Activated CD4-positive, CD25-positive, alpha-beta regulatory T cell treated with anti-CD3 and anti-CD28 coated beads, Interleukin-2, amount 50 U/mL, for 24 hours (primary cell): ENCODE data around the gene LGALS9B.
"Not testable (repeated sequence)": the region's sequence is repeated elsewhere in the genome, so short reads cannot be mapped to it uniquely, and the experiment has no call there.

Experiments used
- ATAC-seq, 2 donors: fragments of 150-1000 bp; cut with Tn5 transposase; one replicate each; pipeline ENCODE4 v1.10.0; 2021; ENCODE audit warnings: mild to moderate bottlenecking in 1 of 2, moderate library complexity in 1 of 2

The LGALS9B gene

DNA sequence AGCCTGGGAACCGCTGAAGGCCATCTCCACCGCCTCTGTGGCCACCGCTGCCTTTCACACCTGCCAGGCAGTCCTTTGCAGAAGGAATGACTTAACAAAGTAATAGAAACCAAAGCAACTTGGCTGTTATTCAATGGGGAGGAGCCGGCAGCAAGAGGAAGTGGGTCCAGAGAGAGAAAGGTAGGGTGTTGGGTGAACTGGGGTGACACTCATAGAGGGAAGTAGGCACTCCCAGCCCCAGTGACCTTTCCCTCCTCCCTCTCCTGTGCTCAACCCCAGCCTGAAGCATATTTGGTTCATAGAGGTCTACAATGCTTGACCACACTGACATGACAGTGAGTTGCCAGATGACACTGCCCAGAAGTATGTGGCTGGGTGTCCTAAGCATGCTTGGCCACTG, at the start of gene LGALS9B:
TSS of gene LGALS9B (minus strand) at position 93 of the 400 bp plus-strand sequence. CDS start at position 24, 69 bp downstream.
- ATAC-seq, result peak in 1 of 2 donors; percentile 38

DNA sequence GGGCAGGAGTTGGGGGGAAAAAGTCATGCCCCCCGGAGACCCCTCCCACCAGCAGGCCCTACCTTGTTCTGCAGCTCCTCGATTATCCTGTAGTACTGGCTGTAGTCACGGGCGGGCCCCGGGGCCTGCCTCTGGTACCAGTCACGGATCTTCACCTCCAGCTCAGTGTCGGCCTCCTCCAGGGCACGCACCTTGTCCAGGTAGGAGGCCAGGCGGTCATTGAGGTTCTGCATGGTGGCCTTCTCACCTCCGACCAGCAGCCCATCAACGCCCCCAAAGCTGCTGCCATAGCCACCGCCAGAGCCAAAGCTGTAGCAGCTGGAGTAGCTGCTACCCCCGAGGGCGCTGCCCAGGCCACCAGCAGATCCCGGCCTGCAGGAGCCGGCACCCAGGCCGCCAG, 49.6 kb upstream of the LGALS9B start:
- not testable (repeated sequence) for ATAC-seq

DNA sequence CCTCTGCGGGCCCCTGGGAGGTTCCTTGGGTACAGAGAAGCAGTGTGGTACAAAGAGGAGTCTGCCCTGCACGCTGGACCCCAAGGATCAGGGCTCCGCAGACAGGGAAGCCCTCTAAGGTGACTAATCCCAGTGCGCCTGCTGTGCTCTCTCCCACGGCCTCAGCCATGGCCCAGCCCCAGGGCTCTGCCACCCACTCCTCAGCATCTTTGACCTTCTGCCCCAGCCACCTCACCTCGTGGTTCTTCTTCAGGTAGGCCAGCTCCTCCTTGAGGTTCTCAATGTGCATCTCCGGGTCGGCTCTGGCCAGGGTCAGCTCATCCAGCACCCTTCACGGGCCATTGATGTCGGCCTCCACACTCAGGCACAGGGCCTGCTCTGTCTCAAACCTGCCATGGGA, 47.8 kb upstream of the LGALS9B start:
- not testable (repeated sequence) for ATAC-seq

- ATAC-seq, result not testable (repeated sequence)
Observed at GRCh38 chr17:20513539-20513938, 46.2 kb upstream of the LGALS9B start.

- ATAC-seq, result not testable (repeated sequence)
Observed at GRCh38 chr17:20512378-20512777, 45.0 kb upstream of the LGALS9B start.

DNA sequence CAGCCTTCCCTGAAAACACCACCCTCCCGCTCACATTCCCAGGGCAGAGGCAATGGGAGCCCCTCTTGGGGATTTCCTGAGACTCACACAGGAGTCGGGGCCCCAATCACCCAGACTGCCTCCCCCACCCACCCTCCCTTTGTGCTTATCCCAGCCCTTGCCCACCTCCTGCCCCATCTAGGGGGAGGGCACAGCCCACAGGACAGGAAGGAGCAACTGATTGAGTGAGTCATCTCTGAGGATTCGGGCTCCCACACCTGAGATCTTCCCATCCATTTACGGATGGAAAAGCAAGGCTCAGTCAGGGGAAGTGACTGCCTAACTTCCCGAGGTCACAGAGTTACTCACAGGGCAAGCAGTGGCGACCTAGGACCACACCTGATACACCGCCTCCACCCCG, 44.4 kb upstream of the LGALS9B start:
- ATAC-seq, result not testable (repeated sequence)

DNA sequence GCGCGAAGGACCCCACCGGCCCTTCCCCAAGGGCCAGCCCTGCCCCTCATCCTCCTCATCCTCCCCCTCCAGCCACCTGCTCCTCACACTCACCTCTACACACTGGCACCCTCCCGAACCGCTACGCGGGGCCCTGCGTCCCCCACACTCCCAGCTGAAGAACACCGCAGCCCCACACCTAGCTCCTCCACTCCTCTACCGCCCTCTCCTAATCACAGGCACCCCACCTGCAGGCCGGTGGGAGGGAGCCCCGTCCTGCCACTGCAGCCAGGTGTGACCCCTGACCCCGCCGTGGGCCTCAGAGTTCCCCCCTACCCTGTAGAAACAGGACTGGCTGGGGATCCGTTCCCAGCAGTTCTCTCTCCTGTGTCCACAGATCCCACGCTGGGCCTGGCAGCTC, 38.0 kb upstream of the LGALS9B start:
- ATAC-seq, result not testable (repeated sequence)

DNA sequence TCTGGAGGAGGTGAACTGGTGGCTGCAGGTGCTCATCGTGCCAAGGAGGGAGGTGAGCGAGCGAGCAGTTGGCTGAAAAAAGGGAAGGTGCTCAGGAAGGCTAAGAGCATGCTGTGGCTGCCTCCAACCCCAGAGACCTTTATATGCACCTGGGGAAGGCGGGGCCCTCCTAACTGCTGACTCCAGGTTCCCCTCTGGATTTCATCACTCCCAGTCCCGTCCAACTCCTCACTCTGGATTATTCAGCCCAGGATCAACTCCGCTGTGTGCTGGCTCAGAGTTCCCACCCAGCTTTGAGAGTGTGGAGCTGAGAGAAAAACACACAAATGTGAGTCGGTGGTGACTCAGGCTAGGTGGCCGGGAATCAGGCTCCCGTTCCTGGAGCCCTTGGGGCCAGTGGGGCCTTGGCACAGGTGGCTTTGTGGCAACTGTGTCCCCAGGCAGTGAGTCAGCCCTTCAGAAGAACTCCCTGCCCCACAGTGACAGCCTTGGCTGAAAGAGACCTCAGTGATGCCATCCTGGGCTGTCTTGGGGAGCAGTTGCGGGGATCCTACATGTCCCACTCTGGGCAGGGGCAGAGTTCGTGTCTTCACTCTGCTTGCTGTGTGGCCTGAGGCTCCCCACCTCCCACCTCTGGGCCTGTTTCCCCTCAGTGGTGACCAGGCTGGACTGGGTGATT, 37.2 kb upstream of the LGALS9B start:
- ATAC-seq, result not testable (repeated sequence)

DNA sequence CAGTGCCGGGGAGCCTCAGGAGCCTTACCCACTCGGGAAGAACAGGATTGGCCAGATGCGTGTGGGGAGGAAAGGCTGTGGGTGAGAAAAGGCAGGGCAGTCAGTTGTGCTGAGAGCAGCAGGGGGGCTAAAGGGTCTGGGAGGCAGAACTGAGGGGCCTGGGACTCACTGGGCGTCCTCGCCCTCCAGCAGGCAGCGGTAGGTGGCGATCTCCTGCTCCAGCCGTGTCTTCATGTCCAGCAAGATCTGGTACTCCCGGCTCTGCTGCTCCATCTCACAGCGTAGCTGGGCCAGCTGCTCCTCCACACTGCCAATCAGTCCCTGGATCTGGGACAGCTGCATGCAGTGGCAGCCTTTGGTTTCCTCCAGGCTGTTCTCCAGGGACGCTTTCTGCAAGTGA, 34.6 kb upstream of the LGALS9B start:
- ATAC-seq, result not testable (repeated sequence)

GRCh38 chr17:20500346-20500745, 33.0 kb upstream of the LGALS9B start:
- ATAC-seq, result not testable (repeated sequence)

- ATAC-seq, result not testable (repeated sequence)
Observed at GRCh38 chr17:20495420-20495819, 28.1 kb upstream of the LGALS9B start.

DNA sequence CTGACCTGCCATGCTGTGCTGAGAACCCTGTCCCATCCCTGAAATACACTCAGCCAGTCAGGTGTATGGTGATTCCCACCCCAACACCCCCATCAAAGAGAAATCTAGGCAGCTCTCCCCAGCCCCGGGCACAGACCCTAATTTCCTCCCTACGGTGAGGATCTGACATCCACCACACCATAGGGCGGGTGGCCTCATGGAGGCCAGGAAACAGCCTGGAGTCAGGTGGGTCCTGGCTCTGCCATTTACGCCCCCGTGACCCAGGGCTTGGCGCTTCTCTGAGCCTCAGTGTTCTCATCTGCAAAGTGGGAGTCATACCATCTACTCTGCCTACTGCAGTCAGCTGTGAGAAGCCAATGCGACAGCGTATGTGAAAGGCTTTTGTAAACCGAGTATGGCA, 27.4 kb upstream of the LGALS9B start:
- ATAC-seq, result not testable (repeated sequence)

- not testable (repeated sequence) for ATAC-seq
Observed at GRCh38 chr17:20494147-20494546, 26.8 kb upstream of the LGALS9B start.

GRCh38 chr17:20492971-20493370, 25.6 kb upstream of the LGALS9B start:
- not testable (repeated sequence) for ATAC-seq

DNA sequence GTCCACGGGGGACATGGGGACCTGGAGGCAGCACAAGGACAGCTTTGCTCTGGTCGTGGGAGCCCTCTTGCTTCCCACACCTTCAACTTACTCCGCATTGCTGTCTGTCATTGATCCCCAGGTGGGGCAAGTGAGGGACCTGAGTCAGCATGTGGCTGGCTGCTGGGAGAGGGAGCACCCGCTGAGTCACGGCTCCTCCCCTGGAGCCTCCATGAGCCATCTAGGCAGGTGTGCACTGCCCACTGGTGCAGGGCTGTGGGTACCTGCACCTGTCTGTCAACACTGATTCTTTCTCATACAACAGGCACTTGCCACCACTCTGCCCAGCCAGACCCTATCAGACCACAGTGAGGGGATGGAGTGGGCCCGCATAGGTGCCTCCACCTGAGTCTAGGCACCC, 24.8 kb upstream of the LGALS9B start:
- ATAC-seq, result not testable (repeated sequence)

DNA sequence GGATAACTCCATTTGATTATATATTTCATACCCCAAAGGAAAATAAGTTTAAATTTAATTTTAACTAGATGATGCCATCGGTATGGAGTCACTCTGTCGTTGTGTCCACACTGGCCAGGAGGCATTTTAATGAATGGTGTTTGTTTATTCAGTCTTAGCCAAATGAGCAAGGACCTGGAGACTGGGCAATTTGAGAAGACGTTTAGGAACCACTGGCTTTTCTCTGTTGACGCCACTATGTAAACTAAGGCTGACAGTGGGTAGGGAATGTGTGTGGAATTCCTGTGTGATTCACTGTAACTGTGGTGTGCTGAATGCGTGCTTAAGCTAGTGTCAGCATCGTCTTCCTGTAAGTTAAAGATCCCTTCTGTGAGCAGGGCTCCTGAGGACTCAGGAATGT, 17.6 kb upstream of the LGALS9B start:
- not testable (repeated sequence) for ATAC-seq

DNA sequence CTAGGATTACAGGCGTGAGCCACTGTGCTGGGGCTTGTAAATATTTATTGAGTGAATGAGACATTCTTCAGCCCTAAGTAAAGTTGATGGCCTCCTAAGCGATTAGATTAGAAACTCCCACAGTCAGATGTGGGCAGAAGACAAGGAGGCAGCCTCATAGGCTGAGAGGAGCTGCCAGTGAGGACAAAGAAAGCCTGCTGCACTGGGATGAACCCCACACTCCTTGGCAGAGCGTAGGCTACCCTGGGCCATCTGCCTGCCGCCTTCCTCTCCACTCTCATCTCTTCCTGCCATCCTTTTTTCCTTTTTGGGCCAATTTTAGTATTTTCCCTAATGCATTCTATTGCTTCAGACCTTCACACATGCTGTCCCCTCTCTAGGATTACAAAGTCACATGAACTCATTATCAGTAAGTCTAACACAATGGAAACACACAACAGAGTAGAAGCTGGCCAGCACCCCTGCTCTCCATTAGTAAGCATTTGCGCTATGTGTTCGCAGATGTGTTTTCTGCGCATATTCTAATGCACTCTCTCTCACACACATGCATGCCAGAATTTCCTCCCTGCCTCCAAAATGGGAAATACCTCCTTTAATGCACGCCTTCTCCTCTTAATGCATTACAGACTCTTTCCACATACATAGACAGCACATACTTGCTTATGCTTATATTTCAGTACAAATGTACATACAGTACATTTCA, 12.7 kb upstream of the LGALS9B start:
- ATAC-seq, result not testable (repeated sequence)

DNA sequence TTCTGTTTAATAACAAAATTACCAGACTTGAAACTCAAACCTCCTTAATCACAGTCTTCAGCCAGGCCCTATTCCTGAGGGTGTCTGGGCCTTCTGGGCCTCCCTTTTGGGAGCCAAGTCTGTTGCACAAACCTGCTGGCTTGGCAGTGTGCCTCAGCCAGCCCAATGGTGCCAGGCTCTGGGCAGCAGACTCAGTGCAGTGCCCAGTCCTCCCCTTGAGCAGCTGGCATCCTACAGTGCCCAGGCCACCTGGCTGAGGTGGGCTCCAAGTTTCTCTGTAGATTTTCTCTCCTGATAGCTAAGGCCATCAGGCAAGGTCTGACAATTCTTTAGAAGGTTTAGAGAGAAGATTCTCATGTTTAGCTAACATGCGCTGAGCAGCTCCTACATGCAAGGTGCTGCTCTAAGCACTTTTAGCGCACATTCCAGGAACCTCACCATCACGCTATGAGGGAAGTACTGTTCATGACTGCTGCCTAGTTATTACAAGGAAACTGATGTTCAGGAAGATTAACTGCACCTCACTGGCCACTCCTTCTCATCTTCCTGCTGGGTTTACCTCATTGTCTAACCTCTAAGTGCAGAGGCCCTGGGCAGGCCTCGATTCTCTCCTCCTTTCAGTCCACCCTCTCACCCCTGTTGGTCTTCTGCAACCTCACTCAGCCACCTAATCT, 10.2 kb upstream of the LGALS9B start:
- ATAC-seq, result not testable (repeated sequence)

DNA sequence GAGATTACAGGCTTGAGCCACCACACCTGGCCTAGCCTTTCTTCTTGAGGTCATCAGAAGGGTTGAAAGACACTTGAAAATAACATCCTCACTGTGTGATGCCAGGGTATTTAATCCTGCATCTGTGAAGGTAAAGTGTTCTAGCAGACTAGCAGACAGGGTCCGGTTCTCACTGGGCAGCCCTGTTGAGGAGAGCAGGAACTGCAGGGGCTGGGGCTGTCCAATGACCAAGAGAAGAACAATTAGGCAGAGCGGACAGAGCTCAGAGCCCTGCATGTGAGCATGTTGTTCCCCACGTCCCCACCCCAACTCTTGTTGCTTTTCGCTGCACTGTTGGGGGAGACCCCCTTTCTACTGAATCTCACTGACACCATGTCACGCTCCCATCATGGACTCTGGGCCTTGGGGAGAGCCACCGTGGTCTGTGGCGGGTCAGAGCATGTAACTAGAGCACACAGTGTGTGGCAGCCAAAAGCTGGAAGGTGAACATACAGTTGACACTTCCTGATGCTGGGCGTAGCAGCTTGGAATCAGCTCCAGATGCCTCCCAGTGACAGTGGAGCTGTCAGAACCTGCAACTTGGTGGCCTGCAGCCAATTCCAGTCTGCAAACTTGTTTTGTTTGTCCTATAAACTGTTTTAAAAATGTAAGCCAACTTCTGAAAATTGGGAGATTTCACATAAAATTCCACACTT, 7.9 kb upstream of the LGALS9B start:
- not testable (repeated sequence) for ATAC-seq

DNA sequence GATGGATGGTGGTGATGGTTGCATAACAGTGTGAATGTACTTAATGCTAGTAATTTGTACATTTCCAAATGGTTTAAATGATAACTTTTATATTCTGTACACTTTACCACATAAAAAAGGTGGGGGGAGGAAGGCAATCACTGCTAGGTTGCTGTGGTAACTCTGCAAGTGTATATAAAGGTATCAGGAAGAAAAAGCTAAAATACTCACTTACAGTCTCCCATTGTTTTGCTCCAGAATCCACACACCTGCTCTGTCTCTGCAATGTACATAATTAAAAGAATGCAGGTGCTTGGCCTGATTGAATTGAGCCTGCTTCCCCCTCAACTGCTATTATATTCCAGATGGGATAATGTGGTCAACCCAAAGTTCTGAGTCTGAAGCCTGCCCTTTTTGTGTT, 6.7 kb upstream of the LGALS9B start:
- ATAC-seq, result not testable (repeated sequence)

DNA sequence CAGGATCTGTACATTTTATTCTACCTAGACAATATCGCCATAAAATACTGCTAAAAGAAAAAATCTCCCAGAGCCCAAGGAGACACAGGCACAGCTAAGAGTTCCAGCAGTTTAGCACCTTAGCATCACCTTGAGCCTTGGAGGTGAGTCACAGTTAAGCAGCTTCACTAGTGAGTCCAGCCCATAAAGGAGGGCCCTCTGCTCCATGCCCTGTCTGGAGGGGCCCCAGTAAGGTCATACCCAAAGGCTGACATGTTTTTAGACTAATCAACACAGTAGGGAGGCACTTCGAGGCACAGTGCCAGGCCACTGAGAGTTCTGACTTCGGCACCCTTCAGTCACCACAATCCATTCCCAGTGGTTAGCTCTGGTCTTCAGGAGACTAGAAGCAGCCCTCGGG, 2.6 kb upstream of the LGALS9B start:
- ATAC-seq, result not testable (repeated sequence)

- ATAC-seq, result not testable (repeated sequence)
Observed at GRCh38 chr17:20469107-20469506, 1.8 kb upstream of the LGALS9B start.

DNA sequence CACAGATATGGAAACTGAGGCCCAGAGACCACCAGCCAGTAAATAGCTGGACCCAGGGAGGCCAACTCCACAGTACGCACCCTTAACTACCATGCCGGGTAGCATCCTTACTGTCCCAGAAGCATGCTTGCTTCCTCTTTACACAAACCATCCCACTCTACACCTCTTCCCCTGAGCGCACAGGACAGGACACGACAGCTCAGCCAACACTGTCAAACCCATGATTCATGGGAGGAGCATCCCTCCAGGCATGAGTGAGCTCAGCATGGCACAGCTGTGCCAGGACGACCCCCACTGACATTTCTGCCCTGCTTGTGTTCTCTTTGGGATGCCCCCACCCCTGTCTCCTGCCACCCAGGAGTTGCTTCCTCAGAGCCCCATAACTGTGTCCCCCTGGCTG, 340 bp downstream of the LGALS9B start:
- not testable (repeated sequence) for ATAC-seq
